ENCODE data around the gene ZKSCAN1. TPM values are rescaled to one million over a fixed set of nuclear protein-coding genes. Genes with fewer than 3 reads are reported as not detected.

The ZKSCAN1 gene
- total and polyA plus RNA-seq, 3 donors from 2014 or later = 30.7 to 71.3 (median 65.3) TPM

DNA sequence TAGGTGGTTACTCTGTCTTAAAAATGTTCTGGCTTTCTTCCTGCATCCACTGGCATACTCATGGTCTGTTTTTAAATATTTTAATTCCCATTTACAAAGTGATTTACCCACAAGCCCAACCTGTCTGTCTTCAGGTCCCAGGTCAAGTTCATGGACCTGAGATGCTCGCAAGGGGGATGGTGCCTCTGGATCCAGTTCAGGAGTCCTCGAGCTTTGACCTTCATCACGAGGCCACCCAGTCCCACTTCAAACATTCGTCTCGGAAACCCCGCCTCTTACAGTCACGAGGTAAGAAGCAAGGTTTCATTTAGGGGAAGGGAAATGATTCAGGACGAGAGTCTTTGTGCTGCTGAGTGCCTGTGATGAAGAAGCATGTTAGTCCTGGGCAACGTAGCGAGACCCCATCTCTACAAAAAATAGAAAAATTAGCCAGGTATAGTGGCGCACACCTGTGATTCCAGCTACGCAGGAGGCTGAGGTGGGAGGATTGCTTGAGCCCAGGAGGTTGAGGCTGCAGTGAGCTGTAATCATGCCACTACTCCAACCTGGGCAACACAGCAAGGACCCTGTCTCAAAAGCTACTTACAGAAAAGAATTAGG is 8.7 kb downstream of the ZKSCAN1 start:
- TF ChIP-seq POLR2A (IDR thresholded peaks at IDR 0.05) = no peak
- TF ChIP-seq, protein P1, sequence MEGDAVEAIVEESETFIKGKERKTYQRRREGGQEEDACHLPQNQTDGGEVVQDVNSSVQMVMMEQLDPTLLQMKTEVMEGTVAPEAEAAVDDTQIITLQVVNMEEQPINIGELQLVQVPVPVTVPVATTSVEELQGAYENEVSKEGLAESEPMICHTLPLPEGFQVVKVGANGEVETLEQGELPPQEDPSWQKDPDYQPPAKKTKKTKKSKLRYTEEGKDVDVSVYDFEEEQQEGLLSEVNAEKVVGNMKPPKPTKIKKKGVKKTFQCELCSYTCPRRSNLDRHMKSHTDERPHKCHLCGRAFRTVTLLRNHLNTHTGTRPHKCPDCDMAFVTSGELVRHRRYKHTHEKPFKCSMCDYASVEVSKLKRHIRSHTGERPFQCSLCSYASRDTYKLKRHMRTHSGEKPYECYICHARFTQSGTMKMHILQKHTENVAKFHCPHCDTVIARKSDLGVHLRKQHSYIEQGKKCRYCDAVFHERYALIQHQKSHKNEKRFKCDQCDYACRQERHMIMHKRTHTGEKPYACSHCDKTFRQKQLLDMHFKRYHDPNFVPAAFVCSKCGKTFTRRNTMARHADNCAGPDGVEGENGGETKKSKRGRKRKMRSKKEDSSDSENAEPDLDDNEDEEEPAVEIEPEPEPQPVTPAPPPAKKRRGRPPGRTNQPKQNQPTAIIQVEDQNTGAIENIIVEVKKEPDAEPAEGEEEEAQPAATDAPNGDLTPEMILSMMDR (IDR thresholded peaks at IDR 0.05) = no peak
- intact Hi-C loops (cut with DNase I; ENCODE audit: low total_unique reads) = no loop called here
- Histone ChIP-seq H3K4me3 (no peak overlapping the region), H3K4me1 (peaks cover 12% of the 10 kb centered on the region), H3K36me3 (ENCODE audit: low read depth, missing control alignments) (no peaks in the 10 kb centered on the region), H3K27ac (no peak overlapping the region), H3K27me3 (no peaks in the 10 kb centered on the region), H3K9me3 (no peaks in the 10 kb centered on the region)
- no peak for DNase-seq
- WGBS, 2 donors = 82 to 83% methylated on average over 12 of the region's 12 CpGs

DNA sequence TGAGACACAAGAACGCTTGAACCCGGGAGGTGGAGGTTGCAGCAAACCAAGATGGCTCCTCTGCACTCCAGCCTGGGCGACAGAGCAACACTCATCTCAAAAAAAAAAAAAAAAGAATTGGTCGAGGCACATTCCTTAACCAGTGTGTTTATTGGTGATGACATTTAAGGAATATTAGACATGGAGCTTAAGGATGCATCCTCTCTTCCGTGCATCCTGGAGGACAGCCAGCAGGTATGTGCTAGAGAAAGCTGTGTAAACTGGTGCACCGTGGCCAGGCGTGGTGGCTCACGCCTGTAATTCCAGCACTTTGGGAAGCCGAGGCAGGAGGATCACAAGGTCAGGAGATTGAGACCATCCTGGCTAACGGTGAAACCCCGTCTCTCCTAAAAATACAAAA is 11.8 kb downstream of the ZKSCAN1 start:
- Histone ChIP-seq H3K27me3 (no peaks in the 10 kb centered on the region), H3K36me3 (ENCODE audit: low read depth, missing control alignments) (no peaks in the 10 kb centered on the region), H3K4me3 (no peak overlapping the region), H3K4me1 (peaks cover 3% of the 10 kb centered on the region), H3K9me3 (no peaks in the 10 kb centered on the region), H3K27ac (no peak overlapping the region)
- TF ChIP-seq, protein P1 (IDR thresholded peaks at IDR 0.05) = no peak
- TF ChIP-seq POLR2A (IDR thresholded peaks at IDR 0.05) = no peak
- no peak for DNase-seq
- intact Hi-C loops (cut with DNase I; ENCODE audit: low total_unique reads) = no loop called here
- WGBS, 2 donors = 85 to 90% methylated on average over 11 of the region's 11 CpGs

DNA sequence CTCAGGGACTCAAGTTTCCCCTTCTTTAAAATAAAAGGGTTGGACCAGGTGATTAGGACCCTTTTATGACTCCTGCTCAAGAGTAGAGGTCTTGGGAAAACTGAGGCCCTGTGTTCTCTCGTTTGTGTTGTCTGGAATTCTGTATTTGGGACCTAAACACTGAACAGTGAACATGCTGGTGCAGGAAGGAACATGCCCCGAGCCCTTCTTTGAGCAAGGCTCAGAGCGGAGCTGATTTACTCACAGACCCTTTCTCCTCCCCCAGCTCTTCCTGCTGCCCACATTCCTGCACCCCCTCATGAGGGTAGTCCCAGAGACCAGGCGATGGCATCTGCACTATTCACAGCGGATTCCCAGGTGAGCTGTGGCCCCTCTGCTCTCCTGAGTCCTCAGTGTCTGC is 14.2 kb downstream of the ZKSCAN1 start:
- no peak for DNase-seq
- no peak overlapping the region for H3K27ac ChIP-seq
- H3K36me3 ChIP-seq (ENCODE audit: low read depth, missing control alignments) = no peaks in the 10 kb centered on the region
- TF ChIP-seq, protein P1 (IDR thresholded peaks at IDR 0.05) = no peak
- no peak for TF ChIP-seq POLR2A (IDR thresholded peaks at IDR 0.05)
- no peak overlapping the region for H3K4me3 ChIP-seq
- WGBS, 2 donors = 90 to 95% methylated on average over 5 of the region's 5 CpGs
- no peaks in the 10 kb centered on the region for H3K27me3 ChIP-seq
- H3K9me3 ChIP-seq = no peaks in the 10 kb centered on the region
- no peaks in the 10 kb centered on the region for H3K4me1 ChIP-seq
- intact Hi-C loops (cut with DNase I; ENCODE audit: low total_unique reads) = no loop called here

DNA sequence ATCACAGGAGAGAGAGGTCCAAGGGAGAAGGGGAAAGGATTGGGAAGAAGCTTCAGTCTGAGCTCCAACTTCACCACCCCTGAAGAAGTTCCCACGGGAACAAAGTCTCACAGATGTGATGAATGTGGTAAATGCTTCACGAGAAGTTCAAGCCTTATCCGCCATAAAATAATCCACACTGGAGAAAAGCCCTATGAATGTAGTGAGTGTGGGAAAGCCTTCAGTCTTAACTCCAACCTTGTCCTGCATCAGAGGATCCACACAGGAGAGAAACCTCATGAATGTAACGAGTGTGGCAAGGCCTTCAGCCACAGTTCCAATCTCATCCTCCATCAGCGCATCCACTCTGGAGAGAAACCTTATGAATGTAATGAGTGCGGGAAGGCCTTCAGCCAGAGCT is 18.1 kb downstream of the ZKSCAN1 start:
- no peak for TF ChIP-seq POLR2A (IDR thresholded peaks at IDR 0.05)
- TF ChIP-seq, protein P1 (IDR thresholded peaks at IDR 0.05) = no peak
- WGBS, 2 donors = 97 to 98% methylated on average over 6 of the region's 6 CpGs
- DNase-seq = no peak
- no peaks in the 10 kb centered on the region for H3K27me3 ChIP-seq
- no peak overlapping the region for H3K27ac ChIP-seq
- no peak overlapping the region for H3K4me3 ChIP-seq
- no peaks in the 10 kb centered on the region for H3K36me3 ChIP-seq (ENCODE audit: low read depth, missing control alignments)
- no peaks in the 10 kb centered on the region for H3K9me3 ChIP-seq
- peaks cover 15% of the 10 kb centered on the region for H3K4me1 ChIP-seq
- intact Hi-C loops (cut with DNase I; ENCODE audit: low total_unique reads) = no loop called here

DNA sequence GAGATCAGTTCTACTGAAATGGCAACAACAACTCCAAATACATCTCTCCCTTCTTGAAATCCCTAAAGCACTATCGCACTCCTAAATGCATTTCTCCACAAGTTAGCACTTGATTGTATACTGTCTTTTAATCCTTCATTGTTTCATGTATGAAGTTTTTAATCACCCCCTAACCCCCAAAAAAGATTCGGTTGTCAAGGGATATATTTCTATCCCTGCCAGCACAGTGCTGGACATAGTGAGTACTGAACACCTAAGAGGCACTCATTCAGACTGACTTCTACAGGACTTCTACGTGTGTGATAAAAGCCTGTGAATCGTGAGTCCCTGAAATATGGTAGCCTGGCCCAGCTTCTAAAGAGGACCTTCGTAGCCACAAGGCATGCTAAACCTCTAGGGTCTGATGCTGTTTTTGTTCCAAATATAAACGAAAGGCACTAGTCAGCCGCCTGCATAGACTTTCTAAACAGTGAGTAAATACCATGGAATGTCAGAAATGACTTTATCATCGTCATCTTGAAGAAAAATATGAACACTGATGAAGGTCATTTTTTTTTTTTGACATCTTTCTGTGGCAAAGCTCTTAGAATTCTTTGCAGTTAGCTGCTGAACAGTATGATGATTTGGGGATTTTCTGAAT is 19.6 kb downstream of the ZKSCAN1 start:
- no peak for DNase-seq
- Histone ChIP-seq H3K27me3 (no peaks in the 10 kb centered on the region), H3K27ac (peak overlapping the region in 1 of 2 donors; percentile 60), H3K4me1 (peaks cover 15% of the 10 kb centered on the region), H3K4me3 (no peak overlapping the region), H3K9me3 (no peaks in the 10 kb centered on the region), H3K36me3 (ENCODE audit: low read depth, missing control alignments) (no peaks in the 10 kb centered on the region)
- TF ChIP-seq, protein P1 (IDR thresholded peaks at IDR 0.05) = no peak
- TF ChIP-seq POLR2A (IDR thresholded peaks at IDR 0.05) = no peak
- WGBS, 2 donors = 82 to 83% methylated on average over 8 of the region's 8 CpGs
- intact Hi-C loops (cut with DNase I; ENCODE audit: low total_unique reads) = no loop called here

Measured in testis (tissue), 3 donors.